ENCODE results near the gene MAP3K8.

MAP3K8 gene

DNA sequence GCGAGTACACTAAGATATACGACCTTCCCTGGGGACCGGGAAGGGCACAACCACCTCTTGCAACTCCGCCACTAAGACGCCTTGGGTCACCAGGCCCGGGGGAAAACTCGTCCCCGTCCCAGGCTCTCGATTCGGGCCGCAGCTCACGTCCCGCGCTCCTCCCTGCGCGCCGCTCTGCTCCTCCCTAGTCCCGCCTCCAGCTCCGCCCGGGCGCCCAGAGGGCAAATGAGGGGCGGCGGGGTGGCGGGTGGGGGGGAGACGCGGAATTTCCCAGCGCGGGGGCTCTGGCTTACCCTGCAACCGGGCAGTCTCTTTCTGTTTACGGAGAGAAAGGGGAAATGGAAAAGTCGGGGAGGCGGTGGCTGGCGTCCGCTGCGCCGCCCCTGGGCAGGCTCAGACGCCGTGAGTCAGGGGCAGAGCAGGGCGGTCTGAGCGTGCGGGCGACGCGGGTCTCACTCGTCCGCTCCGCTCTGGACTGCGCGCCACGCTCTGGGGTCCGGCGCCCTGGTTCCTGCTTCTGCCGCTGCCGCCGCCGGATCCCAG lies at the start of gene MAP3K8:
MAP3K8 (plus strand) TSS at position 455 of the 543 bp plus-strand sequence. CDS start 4,755 bp downstream, outside the sequence.
- TF ChIP-seq POLR2A (IDR thresholded peaks at IDR 0.05; ENCODE audit: low read depth, low read length): peak; percentile 65
- FAIRE-seq: peak; percentile 30
- peak; percentile 69 for DNase-seq (ENCODE audit: insufficient read length, low spot score)

DNA sequence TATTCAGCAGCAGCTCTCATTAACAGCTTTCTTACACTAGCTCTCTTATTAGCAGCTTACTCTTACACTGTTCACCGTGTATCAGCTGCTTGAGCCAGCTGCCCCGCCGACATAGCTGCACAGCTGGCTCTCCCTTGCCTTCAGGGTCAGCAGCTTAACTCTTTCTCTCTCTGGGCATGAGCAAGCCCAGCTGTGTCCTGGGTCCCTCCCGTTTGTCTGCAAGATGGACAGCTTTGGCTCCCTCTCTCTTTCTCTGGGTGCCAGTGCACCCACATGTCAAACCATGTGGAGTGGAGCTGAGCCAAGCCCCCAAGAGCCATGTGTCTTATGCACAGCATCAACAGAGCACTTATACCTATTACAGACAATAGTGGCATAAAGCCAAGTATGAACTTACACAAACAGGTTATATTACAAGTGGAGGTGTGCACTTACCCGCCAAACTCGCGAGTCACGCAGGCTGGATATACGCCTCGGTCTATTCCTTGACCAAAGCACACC lies 49.2 kb upstream of the MAP3K8 start:
- DNase-seq (ENCODE audit: insufficient read length, low spot score) (no peak), FAIRE-seq (no peak)
- TF ChIP-seq POLR2A (IDR thresholded peaks at IDR 0.05; ENCODE audit: low read depth, low read length): no peak

DNA sequence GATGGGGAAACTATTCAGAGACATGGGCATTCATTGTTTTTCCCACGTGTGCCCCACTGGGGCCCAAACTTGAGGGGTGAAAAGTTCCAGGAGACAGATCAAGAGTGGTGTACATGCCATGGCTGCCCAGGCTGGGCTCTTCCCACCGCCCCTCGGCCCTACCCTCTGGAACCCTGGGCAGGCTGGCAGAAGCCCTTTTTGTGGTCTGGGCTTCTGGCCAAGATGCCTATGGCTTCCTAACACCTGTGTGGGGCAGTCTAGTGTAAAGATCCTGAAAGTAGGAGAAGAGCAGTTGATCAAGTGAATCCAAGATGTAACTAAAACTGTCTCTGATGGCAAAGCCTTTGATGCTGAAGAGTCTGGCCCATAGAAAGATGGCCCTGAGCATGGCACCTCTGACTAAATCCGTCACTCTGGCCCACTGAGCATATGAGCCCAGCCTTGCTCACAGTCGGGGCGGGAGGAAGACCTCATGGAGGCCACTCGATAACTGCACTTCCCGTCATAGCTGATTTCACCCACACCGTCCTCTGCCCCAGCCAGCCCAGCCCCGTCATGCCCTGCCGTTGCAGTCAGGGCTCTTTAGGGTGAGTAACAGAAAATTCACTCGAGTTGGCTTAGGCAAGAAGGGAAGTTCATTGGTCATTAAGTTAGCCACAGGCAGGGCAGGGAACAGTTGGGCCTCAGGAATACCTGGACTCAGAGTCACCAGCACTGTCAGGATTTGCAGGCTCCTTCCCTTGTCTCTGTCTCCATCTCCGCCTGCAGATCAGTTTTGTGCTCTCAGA lies 47.0 kb upstream of the MAP3K8 start:
- peak; percentile 94 for FAIRE-seq
- TF ChIP-seq POLR2A (IDR thresholded peaks at IDR 0.05; ENCODE audit: low read depth, low read length): no peak
- DNase-seq (ENCODE audit: insufficient read length, low spot score): peak; percentile 52

- FAIRE-seq (peak; percentile 50), DNase-seq (ENCODE audit: insufficient read length, low spot score) (peak; percentile 35)
- no peak for TF ChIP-seq POLR2A (IDR thresholded peaks at IDR 0.05; ENCODE audit: low read depth, low read length)
Measured at GRCh38 chr10:30387646-30388243, 46.2 kb upstream of the MAP3K8 start.

- DNase-seq (ENCODE audit: insufficient read length, low spot score) (no peak), FAIRE-seq (no peak)
- TF ChIP-seq POLR2A (IDR thresholded peaks at IDR 0.05; ENCODE audit: low read depth, low read length): no peak
Measured at GRCh38 chr10:30389543-30389942, 44.4 kb upstream of the MAP3K8 start.

- FAIRE-seq (no peak), DNase-seq (ENCODE audit: insufficient read length, low spot score) (no peak)
- no peak for TF ChIP-seq POLR2A (IDR thresholded peaks at IDR 0.05; ENCODE audit: low read depth, low read length)
Measured at GRCh38 chr10:30390207-30390606, 43.8 kb upstream of the MAP3K8 start.

DNA sequence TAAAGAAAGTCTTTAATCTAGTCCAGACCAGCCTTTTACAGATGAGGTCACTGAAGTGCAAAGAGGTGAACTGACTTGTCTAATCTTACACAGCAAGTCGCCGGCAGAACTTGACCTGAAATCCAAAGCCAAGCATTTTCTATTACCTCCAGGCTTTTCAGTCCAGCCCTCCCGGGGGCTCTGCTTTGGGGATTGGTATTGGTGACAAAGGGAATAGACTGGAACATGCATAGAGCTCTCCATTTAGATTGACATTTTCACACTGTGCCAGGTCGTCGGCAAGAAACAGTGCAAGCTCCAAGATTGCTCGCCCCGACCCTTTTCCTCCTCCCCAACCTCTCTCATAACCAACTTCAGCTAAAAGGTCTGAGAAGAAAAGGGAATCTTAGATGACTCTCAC lies 42.7 kb upstream of the MAP3K8 start:
- DNase-seq (ENCODE audit: insufficient read length, low spot score) (no peak), FAIRE-seq (no peak)

GRCh38 chr10:30392564-30392990 lies 41.4 kb upstream of the MAP3K8 start:
- FAIRE-seq (peak; percentile 69), DNase-seq (ENCODE audit: insufficient read length, low spot score) (peak; percentile 78)
- no peak for TF ChIP-seq POLR2A (IDR thresholded peaks at IDR 0.05; ENCODE audit: low read depth, low read length)

More for the DNA sequence above, 42.7 kb upstream of the MAP3K8 start:
- no peak for TF ChIP-seq POLR2A (IDR thresholded peaks at IDR 0.05; ENCODE audit: low read depth, low read length)

DNA sequence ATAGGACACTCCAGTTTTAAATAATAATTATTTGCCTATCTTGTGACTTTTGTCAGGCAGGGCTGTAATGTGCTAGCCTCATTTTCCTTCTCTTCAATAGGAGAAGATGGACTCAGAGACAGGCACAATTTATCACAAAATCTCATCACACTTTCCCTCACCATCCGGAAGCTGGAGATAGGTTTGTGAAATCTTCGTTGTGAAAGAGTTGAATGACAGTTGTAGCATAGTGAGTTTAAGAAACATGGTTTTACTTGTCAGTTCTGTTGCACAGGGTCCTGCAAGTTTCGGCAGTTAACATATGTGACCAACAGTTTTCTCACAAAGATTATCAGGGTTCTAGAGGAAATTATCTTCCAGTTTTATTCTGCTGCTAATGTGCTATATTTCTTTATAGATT lies 37.7 kb upstream of the MAP3K8 start:
- no peak for FAIRE-seq
- no peak for DNase-seq (ENCODE audit: insufficient read length, low spot score)
- TF ChIP-seq POLR2A (IDR thresholded peaks at IDR 0.05; ENCODE audit: low read depth, low read length): no peak

DNA sequence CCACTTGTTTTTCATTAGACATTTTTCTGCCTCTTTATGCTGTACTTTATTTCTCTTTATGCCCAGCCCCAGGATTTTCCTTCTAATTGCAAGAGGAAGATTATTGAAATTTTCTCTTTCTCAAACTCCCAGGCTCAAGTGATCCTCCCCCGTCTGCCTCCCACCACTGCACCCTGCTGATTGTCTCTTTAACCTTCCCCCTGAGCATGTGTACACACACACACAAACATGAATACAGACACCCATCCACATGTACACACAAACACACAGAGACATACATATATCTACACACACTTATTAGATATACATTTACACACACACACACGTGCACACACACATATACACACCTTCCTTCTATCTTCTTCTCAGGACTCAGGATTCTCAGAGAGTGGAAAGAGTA lies 37.3 kb upstream of the MAP3K8 start:
- DNase-seq (ENCODE audit: insufficient read length, low spot score) (no peak), FAIRE-seq (no peak)
- no peak for TF ChIP-seq POLR2A (IDR thresholded peaks at IDR 0.05; ENCODE audit: low read depth, low read length)

DNA sequence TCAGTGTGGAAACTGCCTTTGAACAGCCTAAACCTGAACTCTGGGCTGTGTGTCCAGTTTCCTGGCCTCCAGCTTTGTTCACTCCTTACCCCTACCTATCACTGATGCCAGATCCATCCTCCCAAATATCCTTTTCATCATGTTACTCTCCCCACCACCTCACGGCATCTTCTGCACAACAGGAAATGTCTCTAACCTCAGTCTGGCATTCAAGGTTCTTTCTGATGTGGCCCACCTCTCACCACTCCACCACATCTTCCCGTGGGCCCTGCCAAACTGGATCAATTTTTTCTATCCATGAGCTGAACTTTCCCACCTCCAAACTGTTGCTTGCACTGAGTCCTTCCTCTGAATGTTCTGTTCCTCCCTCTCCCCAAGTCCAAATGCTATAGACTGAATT lies 35.8 kb upstream of the MAP3K8 start:
- FAIRE-seq: no peak
- TF ChIP-seq POLR2A (IDR thresholded peaks at IDR 0.05; ENCODE audit: low read depth, low read length): no peak
- no peak for DNase-seq (ENCODE audit: insufficient read length, low spot score)

GRCh38 chr10:30398788-30399187 lies 35.2 kb upstream of the MAP3K8 start:
- DNase-seq (ENCODE audit: insufficient read length, low spot score) (no peak), FAIRE-seq (no peak)
- TF ChIP-seq POLR2A (IDR thresholded peaks at IDR 0.05; ENCODE audit: low read depth, low read length): no peak

GRCh38 chr10:30403494-30403893 lies 30.5 kb upstream of the MAP3K8 start:
- no peak for TF ChIP-seq POLR2A (IDR thresholded peaks at IDR 0.05; ENCODE audit: low read depth, low read length)
- DNase-seq (ENCODE audit: insufficient read length, low spot score) (no peak), FAIRE-seq (no peak)

GRCh38 chr10:30404540-30404939 lies 29.4 kb upstream of the MAP3K8 start:
- DNase-seq (ENCODE audit: insufficient read length, low spot score): no peak
- FAIRE-seq: no peak
- TF ChIP-seq POLR2A (IDR thresholded peaks at IDR 0.05; ENCODE audit: low read depth, low read length): no peak

Data from H54 (cell line).